NCI-H2029 treated with DMSO at 0.1 percent for 48 hours (cell line): ENCODE data around the gene PRAMEF5.
"Not testable (repeated sequence)": the region's sequence is repeated elsewhere in the genome, so short reads cannot be mapped to it uniquely, and the experiment has no call there.

Source experiments
- DNase-seq: peaks from one replicate; lab custom pipeline; 2025; lab: John Stamatoyannopoulos, UW

Gene PRAMEF5

GRCh38 chr1:13277016-13277415 is 23.0 kb downstream of the PRAMEF5 start:
- DNase-seq, result not testable (repeated sequence)

GRCh38 chr1:13279617-13280016 is 25.6 kb downstream of the PRAMEF5 start:
- DNase-seq, result not testable (repeated sequence)

GRCh38 chr1:13285037-13285436 is 31.0 kb downstream of the PRAMEF5 start, which contains the start of gene PRAMEF8:
Gene PRAMEF8, minus strand, starts transcription at chr1:13285137. Its CDS starts 1,046 bp downstream, at chr1:13284091.
- DNase-seq, result not testable (repeated sequence)

- not testable (repeated sequence) for DNase-seq
Measured at GRCh38 chr1:13289030-13289429, 35.0 kb downstream of the PRAMEF5 start.

- not testable (repeated sequence) for DNase-seq
Measured at GRCh38 chr1:13297216-13297931, 43.4 kb downstream of the PRAMEF5 start.

GRCh38 chr1:13298699-13299098 is 44.7 kb downstream of the PRAMEF5 start:
- not testable (repeated sequence) for DNase-seq

- DNase-seq, result not testable (repeated sequence)
Measured at GRCh38 chr1:13302197-13302596, 48.2 kb downstream of the PRAMEF5 start.

GRCh38 chr1:13303239-13303638 is 49.2 kb downstream of the PRAMEF5 start, which contains the start of gene PRAMEF33:
Gene PRAMEF33, plus strand, starts transcription at chr1:13303539. Its CDS starts 2,416 bp downstream, at chr1:13305955.
- DNase-seq, result not testable (repeated sequence)
